PC-9 (cell line): Measurements from ENCODE around the gene BNIP3. TPM values are rescaled to one million over a fixed set of nuclear protein-coding genes. Genes with fewer than 3 reads are reported as not detected.

Experiments used
- BruUV-seq: library from RNA; stranded (reverse); fragments of 400-500 nt; replicated peaks from 2 replicates; lab custom pipeline; 2021; lab: Mats Ljungman, UMichigan
- CTCF ChIA-PET: fragments of 300-600 bp; sonication (Branson Sonifier 250); formaldehyde crosslinking; loops from one replicate; lab custom pipeline; 2022; ENCODE audit warnings: antibody characterized with exemption; lab: Charles Lee
- POLR2A ChIA-PET: fragments of 300-600 bp; sonication (Branson Sonifier 250); formaldehyde crosslinking; loops from one replicate; lab custom pipeline; 2022; ENCODE audit warnings: antibody characterized with exemption; ENCODE audit not compliant: unreplicated experiment; lab: Charles Lee
- DNase-seq, 2 experiments: peaks; one replicate each; pipeline versions ENCODE4 v3.0.0 to v3.0.0-alpha.2; 2015 to 2022; ENCODE audit warnings: mixed read lengths in 1 of 2
- H2AFZ ChIP-seq: fragments of 200-600 bp; sonication (generic); 2 replicates; pipeline ENCODE4 v1.8.1; 2017; ENCODE audit warnings: antibody characterized with exemption
- H3F3A ChIP-seq: fragments of 200-600 bp; sonication (generic); 2 replicates; pipeline ENCODE4 v1.8.1; 2017; ENCODE audit warnings: antibody characterized with exemption, mild to moderate bottlenecking, low read depth; ENCODE audit not compliant: insufficient read depth
- H3K27ac ChIP-seq: fragments of 200-600 bp; sonication (generic); 2 replicates; pipeline ENCODE4 v1.6.1; 2016; ENCODE audit warnings: mixed run types
- H3K27me3 ChIP-seq: fragments of 200-600 bp; sonication (generic); 2 replicates; pipeline ENCODE4 v1.6.1; 2016; ENCODE audit warnings: low read depth, mixed run types; ENCODE audit not compliant: insufficient read depth
- H3K36me3 ChIP-seq: fragments of 200-600 bp; sonication (generic); 2 replicates; pipeline ENCODE4 v1.6.1; 2016; ENCODE audit warnings: low read depth, mixed run types
- H3K4me1 ChIP-seq: fragments of 200-600 bp; sonication (generic); replicated peaks from 2 replicates; pipeline ENCODE4 v1.6.1; 2016; ENCODE audit warnings: mixed run types; ENCODE audit not compliant: insufficient read depth
- H3K4me2 ChIP-seq: fragments of 200-600 bp; sonication (generic); 2 replicates; pipeline ENCODE4 v1.6.1; 2017; ENCODE audit warnings: mixed run types
- H3K4me3 ChIP-seq: fragments of 200-600 bp; sonication (generic); 2 replicates; pipeline ENCODE4 v1.6.1; 2016; ENCODE audit warnings: mixed run types
- H3K79me2 ChIP-seq: fragments of 200-600 bp; sonication (generic); 2 replicates; pipeline ENCODE4 v1.6.1; 2017; ENCODE audit warnings: low read depth, mixed run types
- H3K9me2 ChIP-seq: fragments of 200-600 bp; sonication (generic); 2 replicates; pipeline ENCODE4 v1.8.1; 2017; ENCODE audit warnings: mild to moderate bottlenecking; ENCODE audit not compliant: insufficient read depth
- H3K9me3 ChIP-seq: fragments of 200-600 bp; sonication (generic); 2 replicates; pipeline ENCODE4 v1.8.1; 2016; ENCODE audit warnings: low read depth; ENCODE audit not compliant: insufficient read depth
- H4K20me1 ChIP-seq: fragments of 200-600 bp; sonication (generic); 2 replicates; pipeline ENCODE4 v1.8.1; 2017; ENCODE audit not compliant: insufficient read depth
- CTCF ChIP-seq: fragments of 200-600 bp; sonication (generic); conservative IDR thresholded peaks from 2 replicates; pipeline ENCODE4 v1.6.1; 2017; ENCODE audit warnings: mixed run types, antibody characterized with exemption, mild to moderate bottlenecking, moderate library complexity
- EZH2 ChIP-seq: fragments of 200-600 bp; sonication (generic); IDR thresholded peaks from 2 replicates; pipeline ENCODE4 v1.8.0; 2017; ENCODE audit warnings: antibody characterized with exemption, low read depth
- intact Hi-C: fragments of 100-400 bp; cut with micrococcal nuclease; formaldehyde crosslinking; loops from one replicate; pipeline ENCODE4 v1.10.0; 2022; ENCODE audit not compliant: unreplicated experiment
- total RNA-seq: library from RNA; stranded (reverse); gene quantifications from 2 replicates; pipeline ENCODE4 v1.2.3, GENCODE V29; 2021

Gene BNIP3
- total RNA-seq, 1 experiment from 2014 or later, result 21.0 TPM

GRCh38 chr10:131964298-131964697 is 17.4 kb downstream of the BNIP3 start:
- no peaks in the 10 kb centered on the region for H3F3A ChIP-seq
- intact Hi-C loops, result no loop called here
- POLR2A ChIA-PET, result no interaction called here
- no peaks in the 10 kb centered on the region for H3K9me2 ChIP-seq
- no peak for DNase-seq
- no peaks in the 10 kb centered on the region for H3K36me3 ChIP-seq
- H3K9me3 ChIP-seq, result no peaks in the 10 kb centered on the region
- no peaks in the 10 kb centered on the region for H3K79me2 ChIP-seq
- no peak overlapping the region for H3K4me3 ChIP-seq
- no peak overlapping the region for H3K27ac ChIP-seq
- H3K4me2 ChIP-seq, result no peak overlapping the region
- CTCF ChIA-PET, result no interaction called here
- no peaks in the 10 kb centered on the region for H4K20me1 ChIP-seq
- no peaks in the 10 kb centered on the region for H3K27me3 ChIP-seq
- no peak overlapping the region for H2AFZ ChIP-seq
- H3K4me1 ChIP-seq, result no peaks in the 10 kb centered on the region
- no TSS peak for BruUV-seq
- TF ChIP-seq EZH2 (no peak), CTCF (no peak)

- Histone ChIP-seq H3K9me3 (no peaks in the 10 kb centered on the region), H3F3A (no peaks in the 10 kb centered on the region), H3K4me1 (no peaks in the 10 kb centered on the region), H3K36me3 (no peaks in the 10 kb centered on the region), H3K79me2 (no peaks in the 10 kb centered on the region), H3K4me3 (no peak overlapping the region), H3K4me2 (no peak overlapping the region), H4K20me1 (no peaks in the 10 kb centered on the region), H3K9me2 (no peaks in the 10 kb centered on the region), H3K27ac (no peak overlapping the region), H3K27me3 (no peaks in the 10 kb centered on the region), H2AFZ (no peak overlapping the region)
- BruUV-seq, result no TSS peak
- ChIA-PET CTCF (no interaction called here), POLR2A (no interaction called here)
- intact Hi-C loops, result no loop called here
- no peak for DNase-seq
- TF ChIP-seq CTCF (no peak), EZH2 (no peak)
Measured at GRCh38 chr10:131963811-131964210, 17.9 kb downstream of the BNIP3 start.

- Histone ChIP-seq H3K4me3 (no peak overlapping the region), H3K27me3 (no peaks in the 10 kb centered on the region), H3K4me2 (no peak overlapping the region), H3K9me3 (no peaks in the 10 kb centered on the region), H3K79me2 (no peaks in the 10 kb centered on the region), H3K9me2 (no peaks in the 10 kb centered on the region), H3K27ac (no peak overlapping the region), H4K20me1 (no peaks in the 10 kb centered on the region), H3K36me3 (no peaks in the 10 kb centered on the region), H3F3A (no peaks in the 10 kb centered on the region), H3K4me1 (no peaks in the 10 kb centered on the region), H2AFZ (no peak overlapping the region)
- BruUV-seq, result no TSS peak
- intact Hi-C loops, result no loop called here
- POLR2A ChIA-PET, result no interaction called here
- DNase-seq, result no peak
- TF ChIP-seq CTCF (no peak), EZH2 (no peak)
- CTCF ChIA-PET, result no interaction called here
Measured at GRCh38 chr10:131963350-131963749, 18.4 kb downstream of the BNIP3 start.
